ENCODE results near the gene ZNF346. TPM values are rescaled to one million over a fixed set of nuclear protein-coding genes. Genes with fewer than 3 reads are reported as not detected.
"Not testable (repeated sequence)": the region's sequence is repeated elsewhere in the genome, so short reads cannot be mapped to it uniquely, and the experiment has no call there.

Gene ZNF346
- total RNA-seq, 1 experiment from 2014 or later, result 9.0 TPM

- in situ Hi-C loops (cut with HindIII; ENCODE audit: low pct_unique_long_range_greater_than_20kb, low sequenced_read_pairs), result no loop called here
- no peak for DNase-seq (ENCODE audit: low read depth, low spot score)
Observed at GRCh38 chr5:177043958-177044357, 21.5 kb downstream of the ZNF346 start.

GRCh38 chr5:177044641-177045040, 22.1 kb downstream of the ZNF346 start:
- in situ Hi-C loops (cut with HindIII; ENCODE audit: low pct_unique_long_range_greater_than_20kb, low sequenced_read_pairs), result no loop called here

GRCh38 chr5:177045631-177046030, 23.1 kb downstream of the ZNF346 start:
- no peak for DNase-seq (ENCODE audit: low read depth, low spot score)
- in situ Hi-C loops (cut with HindIII; ENCODE audit: low pct_unique_long_range_greater_than_20kb, low sequenced_read_pairs), result no loop called here

More at GRCh38 chr5:177044641-177045040, 22.1 kb downstream of the ZNF346 start:
- no peak for DNase-seq (ENCODE audit: low read depth, low spot score)

- in situ Hi-C loops (cut with HindIII; ENCODE audit: low pct_unique_long_range_greater_than_20kb, low sequenced_read_pairs); DNase-seq (ENCODE audit: low read depth, low spot score): not testable (repeated sequence)
Observed at GRCh38 chr5:177048531-177048930, 26.0 kb downstream of the ZNF346 start.

GRCh38 chr5:177049285-177049684, 26.8 kb downstream of the ZNF346 start:
- in situ Hi-C loops (cut with HindIII; ENCODE audit: low pct_unique_long_range_greater_than_20kb, low sequenced_read_pairs), result no loop called here

GRCh38 chr5:177064500-177065277, 42.2 kb downstream of the ZNF346 start:
- in situ Hi-C loops (cut with HindIII; ENCODE audit: low pct_unique_long_range_greater_than_20kb, low sequenced_read_pairs), result no loop called here

More at GRCh38 chr5:177049285-177049684, 26.8 kb downstream of the ZNF346 start:
- DNase-seq (ENCODE audit: low read depth, low spot score), result peak; percentile 6

GRCh38 chr5:177065491-177065890, 43.0 kb downstream of the ZNF346 start:
- no peak for DNase-seq (ENCODE audit: low read depth, low spot score)
- in situ Hi-C loops (cut with HindIII; ENCODE audit: low pct_unique_long_range_greater_than_20kb, low sequenced_read_pairs), result no loop called here

More at GRCh38 chr5:177064500-177065277, 42.2 kb downstream of the ZNF346 start:
- DNase-seq (ENCODE audit: low read depth, low spot score), result no peak

GRCh38 chr5:177066224-177066623, 43.7 kb downstream of the ZNF346 start:
- no peak for DNase-seq (ENCODE audit: low read depth, low spot score)
- in situ Hi-C loops (cut with HindIII; ENCODE audit: low pct_unique_long_range_greater_than_20kb, low sequenced_read_pairs), result no loop called here

- DNase-seq (ENCODE audit: low read depth, low spot score), result no peak
- in situ Hi-C loops (cut with HindIII; ENCODE audit: low pct_unique_long_range_greater_than_20kb, low sequenced_read_pairs), result no loop called here
Observed at GRCh38 chr5:177067503-177067902, 45.0 kb downstream of the ZNF346 start.

- no peak for DNase-seq (ENCODE audit: low read depth, low spot score)
- in situ Hi-C loops (cut with HindIII; ENCODE audit: low pct_unique_long_range_greater_than_20kb, low sequenced_read_pairs), result no loop called here
Observed at GRCh38 chr5:177070536-177071191, 48.2 kb downstream of the ZNF346 start.

- in situ Hi-C loops (cut with HindIII; ENCODE audit: low pct_unique_long_range_greater_than_20kb, low sequenced_read_pairs), result no loop called here
Observed at GRCh38 chr5:177071666-177072385, 49.3 kb downstream of the ZNF346 start.

GRCh38 chr5:177077335-177077734, 54.8 kb downstream of the ZNF346 start:
- in situ Hi-C loops (cut with HindIII; ENCODE audit: low pct_unique_long_range_greater_than_20kb, low sequenced_read_pairs), result no loop called here
- DNase-seq (ENCODE audit: low read depth, low spot score), result peak; percentile 47

More at GRCh38 chr5:177071666-177072385, 49.3 kb downstream of the ZNF346 start:
- DNase-seq (ENCODE audit: low read depth, low spot score), result peak; percentile 87

- DNase-seq (ENCODE audit: low read depth, low spot score), result no peak
- in situ Hi-C loops (cut with HindIII; ENCODE audit: low pct_unique_long_range_greater_than_20kb, low sequenced_read_pairs), result no loop called here
Observed at GRCh38 chr5:177079606-177080005, 57.1 kb downstream of the ZNF346 start.

- no peak for DNase-seq (ENCODE audit: low read depth, low spot score)
- in situ Hi-C loops (cut with HindIII; ENCODE audit: low pct_unique_long_range_greater_than_20kb, low sequenced_read_pairs), result no loop called here
Observed at GRCh38 chr5:177080265-177080664, 57.8 kb downstream of the ZNF346 start.

GRCh38 chr5:177081859-177082258, 59.4 kb downstream of the ZNF346 start:
- in situ Hi-C loops (cut with HindIII; ENCODE audit: low pct_unique_long_range_greater_than_20kb, low sequenced_read_pairs), result no loop called here

GRCh38 chr5:177083357-177083756, 60.9 kb downstream of the ZNF346 start:
- in situ Hi-C loops (cut with HindIII; ENCODE audit: low pct_unique_long_range_greater_than_20kb, low sequenced_read_pairs), result no loop called here
- no peak for DNase-seq (ENCODE audit: low read depth, low spot score)

More at GRCh38 chr5:177081859-177082258, 59.4 kb downstream of the ZNF346 start:
- DNase-seq (ENCODE audit: low read depth, low spot score), result no peak

GRCh38 chr5:177084175-177084574, 61.7 kb downstream of the ZNF346 start:
- DNase-seq (ENCODE audit: low read depth, low spot score), result no peak
- in situ Hi-C loops (cut with HindIII; ENCODE audit: low pct_unique_long_range_greater_than_20kb, low sequenced_read_pairs), result no loop called here

GRCh38 chr5:177085985-177086653, 63.6 kb downstream of the ZNF346 start:
- no peak for DNase-seq (ENCODE audit: low read depth, low spot score)
- in situ Hi-C loops (cut with HindIII; ENCODE audit: low pct_unique_long_range_greater_than_20kb, low sequenced_read_pairs), result no loop called here

Data from SK-MEL-5 (cell line).